ENCODE measurements around the gene CMSS1.

DNA sequence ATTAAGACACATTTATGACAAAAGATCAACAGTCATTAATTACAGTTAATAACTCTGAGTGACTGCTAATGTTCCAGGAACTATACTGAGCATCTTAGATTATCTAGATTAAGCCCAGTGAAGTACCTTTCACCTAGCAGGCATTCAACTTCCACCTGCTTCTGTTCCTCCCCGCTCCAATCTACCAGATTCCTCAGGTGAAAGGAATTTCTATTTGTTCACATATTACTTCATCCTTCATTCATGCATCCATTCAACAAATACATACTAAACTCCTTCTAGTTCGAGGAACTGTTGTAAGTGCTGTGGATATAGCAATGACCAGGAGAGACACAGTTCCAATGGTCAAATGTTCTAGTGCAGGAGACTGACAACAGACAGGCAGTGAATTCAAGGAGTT lies 157.3 kb downstream of the CMSS1 start:
- TF ChIP-seq, protein P1, sequence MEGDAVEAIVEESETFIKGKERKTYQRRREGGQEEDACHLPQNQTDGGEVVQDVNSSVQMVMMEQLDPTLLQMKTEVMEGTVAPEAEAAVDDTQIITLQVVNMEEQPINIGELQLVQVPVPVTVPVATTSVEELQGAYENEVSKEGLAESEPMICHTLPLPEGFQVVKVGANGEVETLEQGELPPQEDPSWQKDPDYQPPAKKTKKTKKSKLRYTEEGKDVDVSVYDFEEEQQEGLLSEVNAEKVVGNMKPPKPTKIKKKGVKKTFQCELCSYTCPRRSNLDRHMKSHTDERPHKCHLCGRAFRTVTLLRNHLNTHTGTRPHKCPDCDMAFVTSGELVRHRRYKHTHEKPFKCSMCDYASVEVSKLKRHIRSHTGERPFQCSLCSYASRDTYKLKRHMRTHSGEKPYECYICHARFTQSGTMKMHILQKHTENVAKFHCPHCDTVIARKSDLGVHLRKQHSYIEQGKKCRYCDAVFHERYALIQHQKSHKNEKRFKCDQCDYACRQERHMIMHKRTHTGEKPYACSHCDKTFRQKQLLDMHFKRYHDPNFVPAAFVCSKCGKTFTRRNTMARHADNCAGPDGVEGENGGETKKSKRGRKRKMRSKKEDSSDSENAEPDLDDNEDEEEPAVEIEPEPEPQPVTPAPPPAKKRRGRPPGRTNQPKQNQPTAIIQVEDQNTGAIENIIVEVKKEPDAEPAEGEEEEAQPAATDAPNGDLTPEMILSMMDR (IDR thresholded peaks at IDR 0.05; ENCODE audit: insufficient read depth, low read length) = no peak
- no peak for TF ChIP-seq POLR2AphosphoS5 (IDR thresholded peaks at IDR 0.05; ENCODE audit: low read depth)
- TF ChIP-seq, protein P2, sequence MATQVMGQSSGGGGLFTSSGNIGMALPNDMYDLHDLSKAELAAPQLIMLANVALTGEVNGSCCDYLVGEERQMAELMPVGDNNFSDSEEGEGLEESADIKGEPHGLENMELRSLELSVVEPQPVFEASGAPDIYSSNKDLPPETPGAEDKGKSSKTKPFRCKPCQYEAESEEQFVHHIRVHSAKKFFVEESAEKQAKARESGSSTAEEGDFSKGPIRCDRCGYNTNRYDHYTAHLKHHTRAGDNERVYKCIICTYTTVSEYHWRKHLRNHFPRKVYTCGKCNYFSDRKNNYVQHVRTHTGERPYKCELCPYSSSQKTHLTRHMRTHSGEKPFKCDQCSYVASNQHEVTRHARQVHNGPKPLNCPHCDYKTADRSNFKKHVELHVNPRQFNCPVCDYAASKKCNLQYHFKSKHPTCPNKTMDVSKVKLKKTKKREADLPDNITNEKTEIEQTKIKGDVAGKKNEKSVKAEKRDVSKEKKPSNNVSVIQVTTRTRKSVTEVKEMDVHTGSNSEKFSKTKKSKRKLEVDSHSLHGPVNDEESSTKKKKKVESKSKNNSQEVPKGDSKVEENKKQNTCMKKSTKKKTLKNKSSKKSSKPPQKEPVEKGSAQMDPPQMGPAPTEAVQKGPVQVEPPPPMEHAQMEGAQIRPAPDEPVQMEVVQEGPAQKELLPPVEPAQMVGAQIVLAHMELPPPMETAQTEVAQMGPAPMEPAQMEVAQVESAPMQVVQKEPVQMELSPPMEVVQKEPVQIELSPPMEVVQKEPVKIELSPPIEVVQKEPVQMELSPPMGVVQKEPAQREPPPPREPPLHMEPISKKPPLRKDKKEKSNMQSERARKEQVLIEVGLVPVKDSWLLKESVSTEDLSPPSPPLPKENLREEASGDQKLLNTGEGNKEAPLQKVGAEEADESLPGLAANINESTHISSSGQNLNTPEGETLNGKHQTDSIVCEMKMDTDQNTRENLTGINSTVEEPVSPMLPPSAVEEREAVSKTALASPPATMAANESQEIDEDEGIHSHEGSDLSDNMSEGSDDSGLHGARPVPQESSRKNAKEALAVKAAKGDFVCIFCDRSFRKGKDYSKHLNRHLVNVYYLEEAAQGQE (IDR thresholded peaks at IDR 0.05; ENCODE audit: insufficient replicate concordance, low read depth) = no peak
- TF ChIP-seq GABPA (IDR thresholded peaks at IDR 0.05; ENCODE audit: low read depth) = no peak
